Activated B cell treated with CpG ODN at 0.5 μM for 24 hours (primary cell): ENCODE measurements around the gene BICC1. TPM values are rescaled to one million over a fixed set of nuclear protein-coding genes. Genes with fewer than 3 reads are reported as not detected.

Experiments used
- ATAC-seq: fragments of 200-7000 bp; cut with Tn5 transposase; one replicate; pipeline ENCODE4 v1.10.0; 2021; ENCODE audit warnings: low read depth, mild to moderate bottlenecking, moderate library complexity
- CTCF ChIA-PET: fragments of 350-600 bp; sonication (Branson Sonifier 250); formaldehyde crosslinking; loops from one replicate; lab custom pipeline; 2021; ENCODE audit warnings: antibody characterized with exemption; lab: Charles Lee
- POLR2A ChIA-PET: fragments of 350-600 bp; sonication (Branson Sonifier 250); formaldehyde crosslinking; loops from one replicate; lab custom pipeline; 2021; ENCODE audit warnings: antibody characterized with exemption; lab: Charles Lee
- DNase-seq: peaks from one replicate; pipeline ENCODE4 v3.0.0; 2022
- H3K27ac Mint-ChIP-seq: one replicate; pipeline ENCODE4 v1.8.0; 2020; ENCODE audit warnings: mixed read lengths
- H3K27me3 Mint-ChIP-seq: one replicate; pipeline ENCODE4 v1.8.0; 2021; ENCODE audit warnings: mixed read lengths
- H3K36me3 Mint-ChIP-seq: one replicate; pipeline ENCODE4 v1.8.0; 2021; ENCODE audit warnings: low read depth, mixed read lengths
- H3K4me1 Mint-ChIP-seq: one replicate; pipeline ENCODE4 v1.8.0; 2021; ENCODE audit warnings: mixed read lengths
- H3K4me3 Mint-ChIP-seq: one replicate; pipeline ENCODE4 v1.8.0; 2020; ENCODE audit warnings: mild to moderate bottlenecking, mixed read lengths
- H3K9me3 Mint-ChIP-seq: one replicate; pipeline ENCODE4 v1.8.0; 2020; ENCODE audit warnings: mixed read lengths
- intact Hi-C: fragments of 100-400 bp; cut with micrococcal nuclease; formaldehyde crosslinking; loops from one replicate; pipeline ENCODE4 v1.15.1; 2024
- total RNA-seq: library from RNA; stranded (reverse); gene quantifications from 2 replicates; pipeline ENCODE4 v1.2.3, GENCODE V29; 2022
- TF ChIP-seq, protein P1 (sequence below): fragments of 200-600 bp; IDR thresholded peaks from one replicate; pipeline ENCODE4 v1.8.0; 2022; ENCODE audit warnings: antibody characterized with exemption, mild to moderate bottlenecking

The BICC1 gene
- total RNA-seq, 1 donor from 2014 or later, result not detected

DNA sequence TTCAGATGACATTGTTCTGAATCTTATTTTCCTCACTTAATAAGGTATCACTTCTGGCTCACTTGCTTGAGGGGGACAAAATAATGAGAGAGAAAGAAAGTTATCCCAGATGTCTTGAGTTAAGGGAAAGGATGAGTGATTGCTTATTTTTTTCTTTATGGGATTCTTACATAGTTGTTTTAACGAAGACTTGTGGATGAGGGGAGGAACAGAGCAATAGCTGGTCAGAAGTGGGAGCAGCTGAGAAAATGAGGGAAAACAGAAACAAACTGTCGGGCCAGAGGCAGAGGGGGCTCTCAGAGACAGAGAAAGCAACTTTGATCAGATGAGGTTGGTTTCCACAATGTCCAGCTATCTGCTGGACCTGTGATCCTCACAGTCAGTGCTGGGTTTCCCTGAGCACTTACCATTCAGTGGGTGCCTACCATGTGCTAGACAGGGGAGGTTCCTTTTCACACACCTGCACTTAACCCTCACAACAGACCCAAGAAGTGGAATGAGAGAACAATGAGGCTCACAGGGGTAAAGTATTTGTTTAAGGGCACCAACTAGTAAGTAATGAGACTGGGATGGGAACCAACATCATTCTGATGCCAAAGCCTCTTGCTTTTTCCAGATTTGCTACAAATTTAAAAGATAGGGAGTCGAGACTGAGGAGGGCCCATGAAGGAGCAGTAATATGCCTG, 64.2 kb downstream of the BICC1 start:
- no peaks in the 10 kb centered on the region for H3K27me3 Mint-ChIP-seq
- no peak for ATAC-seq
- intact Hi-C loops, result no loop called here
- no peak for DNase-seq
- H3K9me3 Mint-ChIP-seq, result no peaks in the 10 kb centered on the region
- H3K4me1 Mint-ChIP-seq, result no peaks in the 10 kb centered on the region
- H3K4me3 Mint-ChIP-seq, result no peak overlapping the region
- ChIA-PET CTCF (no interaction called here), POLR2A (no interaction called here)
- H3K36me3 Mint-ChIP-seq, result no peaks in the 10 kb centered on the region
- no peak overlapping the region for H3K27ac Mint-ChIP-seq
- TF ChIP-seq, protein P1, sequence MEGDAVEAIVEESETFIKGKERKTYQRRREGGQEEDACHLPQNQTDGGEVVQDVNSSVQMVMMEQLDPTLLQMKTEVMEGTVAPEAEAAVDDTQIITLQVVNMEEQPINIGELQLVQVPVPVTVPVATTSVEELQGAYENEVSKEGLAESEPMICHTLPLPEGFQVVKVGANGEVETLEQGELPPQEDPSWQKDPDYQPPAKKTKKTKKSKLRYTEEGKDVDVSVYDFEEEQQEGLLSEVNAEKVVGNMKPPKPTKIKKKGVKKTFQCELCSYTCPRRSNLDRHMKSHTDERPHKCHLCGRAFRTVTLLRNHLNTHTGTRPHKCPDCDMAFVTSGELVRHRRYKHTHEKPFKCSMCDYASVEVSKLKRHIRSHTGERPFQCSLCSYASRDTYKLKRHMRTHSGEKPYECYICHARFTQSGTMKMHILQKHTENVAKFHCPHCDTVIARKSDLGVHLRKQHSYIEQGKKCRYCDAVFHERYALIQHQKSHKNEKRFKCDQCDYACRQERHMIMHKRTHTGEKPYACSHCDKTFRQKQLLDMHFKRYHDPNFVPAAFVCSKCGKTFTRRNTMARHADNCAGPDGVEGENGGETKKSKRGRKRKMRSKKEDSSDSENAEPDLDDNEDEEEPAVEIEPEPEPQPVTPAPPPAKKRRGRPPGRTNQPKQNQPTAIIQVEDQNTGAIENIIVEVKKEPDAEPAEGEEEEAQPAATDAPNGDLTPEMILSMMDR, result no peak

DNA sequence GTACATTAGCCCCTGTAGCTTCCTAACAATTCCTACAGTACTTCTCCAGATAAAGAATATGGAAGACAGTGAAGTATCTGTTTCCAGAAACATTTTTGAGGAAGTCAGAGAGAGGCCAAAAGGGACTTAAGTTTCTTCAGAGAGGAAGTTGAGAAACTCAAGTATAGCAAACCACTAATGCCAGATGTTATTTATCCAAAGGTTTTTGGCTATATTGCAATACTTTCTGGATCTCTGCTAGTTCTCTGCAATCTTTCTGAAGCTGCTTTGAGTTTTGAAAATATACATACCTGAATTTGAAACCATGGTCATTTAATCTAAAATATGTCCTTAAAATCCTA, 64.7 kb downstream of the BICC1 start:
- Mint-ChIP-seq H3K4me1 (no peaks in the 10 kb centered on the region), H3K9me3 (no peaks in the 10 kb centered on the region), H3K27me3 (no peaks in the 10 kb centered on the region), H3K4me3 (no peak overlapping the region), H3K36me3 (no peaks in the 10 kb centered on the region), H3K27ac (no peak overlapping the region)
- intact Hi-C loops, result no loop called here
- CTCF ChIA-PET, result no interaction called here
- DNase-seq (no peak), ATAC-seq (no peak)
- POLR2A ChIA-PET, result no interaction called here
- TF ChIP-seq, protein P1, result no peak

DNA sequence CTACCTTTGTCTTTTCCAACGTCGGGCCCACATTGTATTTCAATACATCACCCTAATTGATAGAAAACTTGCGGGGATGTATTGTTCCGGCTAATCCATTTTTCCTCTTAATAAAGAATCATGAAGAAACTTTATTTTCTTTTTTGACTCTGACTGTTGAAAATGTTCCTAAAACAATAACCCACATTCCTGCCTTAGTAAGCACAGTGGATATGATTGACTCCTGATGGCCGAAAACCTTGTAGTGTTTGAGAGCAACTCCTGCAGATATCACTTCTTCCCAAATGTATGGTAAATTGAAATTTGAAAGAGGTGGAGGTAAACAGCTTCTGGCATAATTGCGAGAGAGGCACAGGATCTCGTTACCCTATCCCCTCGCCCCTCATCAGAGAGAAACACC, 65.7 kb downstream of the BICC1 start:
- DNase-seq (no peak), ATAC-seq (no peak)
- no peak overlapping the region for H3K4me3 Mint-ChIP-seq
- H3K9me3 Mint-ChIP-seq, result peaks cover 4% of the 10 kb centered on the region
- intact Hi-C loops, result no loop called here
- no peaks in the 10 kb centered on the region for H3K27me3 Mint-ChIP-seq
- ChIA-PET POLR2A (no interaction called here), CTCF (no interaction called here)
- TF ChIP-seq, protein P1, result no peak
- H3K36me3 Mint-ChIP-seq, result no peaks in the 10 kb centered on the region
- H3K27ac Mint-ChIP-seq, result no peak overlapping the region
- no peaks in the 10 kb centered on the region for H3K4me1 Mint-ChIP-seq

DNA sequence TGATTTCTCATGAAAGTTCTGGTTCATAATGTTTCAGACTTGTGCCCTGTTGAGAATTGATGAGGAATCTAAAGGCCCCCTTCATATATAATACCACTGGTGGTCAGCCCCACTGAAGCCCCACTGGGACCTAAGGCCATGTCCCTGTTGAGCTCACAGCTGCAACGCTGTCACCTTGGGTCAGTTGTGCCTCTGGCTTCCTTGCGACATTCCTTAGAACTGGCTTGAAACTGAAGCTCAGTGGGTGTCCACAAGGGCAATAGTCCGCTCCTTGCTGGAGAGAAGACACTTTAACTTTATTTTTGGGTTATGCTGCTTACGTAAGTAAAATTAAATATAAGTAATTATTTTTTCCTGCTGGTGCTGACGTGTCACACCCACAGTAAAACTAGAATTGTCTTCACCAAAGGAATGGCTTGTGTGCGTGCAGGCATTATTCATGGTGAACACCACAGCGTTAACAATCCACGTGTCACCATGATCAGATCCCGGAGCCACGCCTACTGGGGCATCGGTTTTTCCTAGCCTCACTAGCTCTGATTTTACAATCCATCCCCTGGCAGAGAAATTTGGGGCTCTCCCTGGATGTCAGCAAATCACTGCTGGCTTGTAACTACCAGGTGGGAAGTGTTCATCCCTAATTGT, 66.5 kb downstream of the BICC1 start:
- Mint-ChIP-seq H3K9me3 (peaks cover 6% of the 10 kb centered on the region), H3K36me3 (no peaks in the 10 kb centered on the region), H3K4me3 (no peak overlapping the region), H3K4me1 (no peaks in the 10 kb centered on the region), H3K27me3 (no peaks in the 10 kb centered on the region), H3K27ac (no peak overlapping the region)
- TF ChIP-seq, protein P1, result no peak
- intact Hi-C loops, result no loop called here
- DNase-seq, result no peak
- ChIA-PET POLR2A (no interaction called here), CTCF (no interaction called here)
- no peak for ATAC-seq

DNA sequence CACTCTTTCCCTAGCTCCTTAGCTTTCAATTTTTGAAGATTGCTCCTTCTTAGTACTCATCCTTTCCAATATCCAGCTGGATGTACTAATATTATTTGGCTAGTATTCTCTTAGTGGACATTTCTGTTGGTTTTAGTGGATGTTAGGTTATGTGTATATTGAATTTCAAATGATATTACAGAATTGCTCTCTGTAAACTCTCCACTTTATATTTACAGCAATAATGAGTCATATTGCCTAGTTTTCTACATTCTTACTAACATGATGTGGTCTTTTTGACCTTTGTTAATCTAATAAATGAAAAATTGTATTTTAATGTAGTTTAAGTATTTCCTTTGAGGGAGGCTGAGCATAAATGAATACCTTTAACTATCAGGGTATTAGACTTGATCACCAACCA, 69.4 kb downstream of the BICC1 start:
- peaks cover 8% of the 10 kb centered on the region for H3K9me3 Mint-ChIP-seq
- no peak overlapping the region for H3K27ac Mint-ChIP-seq
- H3K4me1 Mint-ChIP-seq, result no peaks in the 10 kb centered on the region
- intact Hi-C loops, result no loop called here
- ATAC-seq, result no peak
- TF ChIP-seq, protein P1, result no peak
- ChIA-PET CTCF (no interaction called here), POLR2A (no interaction called here)
- no peak overlapping the region for H3K4me3 Mint-ChIP-seq
- no peak for DNase-seq
- no peaks in the 10 kb centered on the region for H3K36me3 Mint-ChIP-seq
- H3K27me3 Mint-ChIP-seq, result no peaks in the 10 kb centered on the region
